Measurements from ENCODE around the gene CHI3L2. TPM values are rescaled to one million over a fixed set of nuclear protein-coding genes. Genes with fewer than 3 reads are reported as not detected.
A peak's percentile ranks its signal among the peaks of the same experiment; 100 is the strongest.

CHI3L2 gene
- total RNA-seq, 6 donors from 2014 or later: 2.1 to 115 (median 21.3) TPM

- H3K27ac ChIP-seq: no peak overlapping the region
- H3K4me1 ChIP-seq: peaks cover 0 to 7% (median 0%) of the 10 kb centered on the region in 4 donors
- no peaks in the 10 kb centered on the region for H3K9me3 ChIP-seq
- no peaks in the 10 kb centered on the region for H3K27me3 ChIP-seq
- H3K36me3 ChIP-seq: no peaks in the 10 kb centered on the region
- WGBS, 2 donors: 77 to 86% methylated on average over 1 of the region's 1 CpG
- no peak for ATAC-seq (ENCODE audit: low FRiP score in 2 of 2)
- no peak for DNase-seq
- TF ChIP-seq POLR2AphosphoS5 (IDR thresholded peaks at IDR 0.05) (no peak), EP300 (IDR thresholded peaks at IDR 0.05) (no peak), POLR2A (IDR thresholded peaks at IDR 0.05) (no peak)
- TF ChIP-seq, protein P1, sequence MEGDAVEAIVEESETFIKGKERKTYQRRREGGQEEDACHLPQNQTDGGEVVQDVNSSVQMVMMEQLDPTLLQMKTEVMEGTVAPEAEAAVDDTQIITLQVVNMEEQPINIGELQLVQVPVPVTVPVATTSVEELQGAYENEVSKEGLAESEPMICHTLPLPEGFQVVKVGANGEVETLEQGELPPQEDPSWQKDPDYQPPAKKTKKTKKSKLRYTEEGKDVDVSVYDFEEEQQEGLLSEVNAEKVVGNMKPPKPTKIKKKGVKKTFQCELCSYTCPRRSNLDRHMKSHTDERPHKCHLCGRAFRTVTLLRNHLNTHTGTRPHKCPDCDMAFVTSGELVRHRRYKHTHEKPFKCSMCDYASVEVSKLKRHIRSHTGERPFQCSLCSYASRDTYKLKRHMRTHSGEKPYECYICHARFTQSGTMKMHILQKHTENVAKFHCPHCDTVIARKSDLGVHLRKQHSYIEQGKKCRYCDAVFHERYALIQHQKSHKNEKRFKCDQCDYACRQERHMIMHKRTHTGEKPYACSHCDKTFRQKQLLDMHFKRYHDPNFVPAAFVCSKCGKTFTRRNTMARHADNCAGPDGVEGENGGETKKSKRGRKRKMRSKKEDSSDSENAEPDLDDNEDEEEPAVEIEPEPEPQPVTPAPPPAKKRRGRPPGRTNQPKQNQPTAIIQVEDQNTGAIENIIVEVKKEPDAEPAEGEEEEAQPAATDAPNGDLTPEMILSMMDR (IDR thresholded peaks at IDR 0.05): no peak
- H3K4me3 ChIP-seq: no peak overlapping the region
Observed at GRCh38 chr1:111253876-111254275, 26.4 kb downstream of the CHI3L2 start.

- Histone ChIP-seq H3K4me3 (no peak overlapping the region), H3K9me3 (no peaks in the 10 kb centered on the region), H3K4me1 (peaks cover 0 to 7% (median 0%) of the 10 kb centered on the region in 4 donors), H3K27ac (peak overlapping the region in 1 of 4 donors; percentile 35), H3K36me3 (no peaks in the 10 kb centered on the region), H3K27me3 (no peaks in the 10 kb centered on the region)
- 66 to 70% methylated on average over 8 of the region's 8 CpGs for WGBS, 2 donors
- ATAC-seq (ENCODE audit: low FRiP score in 2 of 2) (peak in 1 of 2 donors; percentile 31), DNase-seq (peak in 1 of 2 donors; percentile 23)
- TF ChIP-seq EP300 (IDR thresholded peaks at IDR 0.05) (no peak), POLR2AphosphoS5 (IDR thresholded peaks at IDR 0.05) (no peak), POLR2A (IDR thresholded peaks at IDR 0.05) (no peak)
- TF ChIP-seq, protein P1 (IDR thresholded peaks at IDR 0.05): no peak
Observed at GRCh38 chr1:111256988-111257658, 29.6 kb downstream of the CHI3L2 start.

DNA sequence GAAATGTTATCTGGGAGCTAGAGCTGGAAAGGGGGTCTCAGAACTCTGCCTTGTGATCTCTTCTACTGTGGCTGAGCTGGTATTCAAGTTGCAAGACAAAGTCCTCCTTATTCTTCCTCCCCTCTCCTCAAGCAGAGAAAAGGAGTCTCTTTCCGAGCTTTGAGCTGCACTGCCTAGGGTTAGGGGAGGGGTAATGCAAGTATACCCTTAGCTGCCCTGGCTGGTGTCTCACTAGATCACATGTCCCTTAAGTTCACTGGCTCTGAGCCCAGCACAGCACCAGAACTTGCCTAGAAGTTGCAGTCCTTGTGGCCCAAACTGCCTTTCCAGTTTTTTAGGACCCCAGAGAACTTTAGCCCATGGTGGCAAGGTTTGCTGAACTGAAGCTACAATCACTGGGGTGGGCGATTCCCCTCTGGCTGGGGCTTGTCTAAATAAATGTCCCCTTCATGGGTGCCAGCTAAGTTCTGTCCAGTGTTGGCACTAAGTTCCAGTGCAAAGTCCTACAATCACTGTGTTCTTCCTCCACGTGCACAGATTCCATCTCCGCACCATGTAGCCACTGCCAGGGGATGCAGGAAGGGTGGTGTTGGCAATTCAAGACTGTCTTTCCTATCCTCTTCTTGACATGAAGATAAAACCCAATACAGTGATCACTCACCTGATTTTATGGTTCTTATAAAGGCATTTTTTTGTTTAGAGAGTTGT is 40.4 kb downstream of the CHI3L2 start:
- no peak for ATAC-seq (ENCODE audit: low FRiP score in 2 of 2)
- 66 to 81% methylated on average over 3 to 4 of the region's 4 CpGs for WGBS, 2 donors

DNA sequence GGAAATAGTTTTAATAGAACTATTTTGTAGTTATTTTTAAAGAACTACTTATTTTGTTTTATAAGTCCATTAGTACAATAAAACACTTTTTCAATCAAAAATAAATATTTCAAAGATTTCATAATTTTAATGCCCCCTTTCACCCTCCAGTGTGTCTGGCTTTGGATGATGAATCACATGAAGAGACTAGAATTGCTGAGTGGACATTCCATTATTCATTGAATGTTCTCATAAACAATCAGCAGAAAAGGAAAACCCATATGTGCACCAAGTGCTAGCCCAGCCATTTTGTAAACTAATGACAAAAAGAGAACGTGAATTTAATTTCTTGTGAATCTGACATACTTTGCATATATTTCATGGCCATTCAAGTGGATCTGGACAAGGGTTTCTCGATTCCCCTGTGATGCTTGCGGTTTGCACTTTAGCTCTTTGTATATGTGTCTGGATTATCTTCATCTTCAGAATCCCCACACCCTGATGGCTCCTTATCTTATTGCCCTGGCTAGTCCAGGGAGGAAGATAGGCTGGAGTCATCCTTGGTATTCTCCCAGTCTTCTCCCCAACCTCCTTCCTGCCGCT is 42.4 kb downstream of the CHI3L2 start:
- no peak overlapping the region for H3K4me3 ChIP-seq
- ATAC-seq (ENCODE audit: low FRiP score in 2 of 2) (no peak), DNase-seq (no peak)
- peaks cover 0 to 16% (median 4%) of the 10 kb centered on the region in 4 donors for H3K27me3 ChIP-seq
- H3K27ac ChIP-seq: no peak overlapping the region
- 83 to 88% methylated on average over 4 of the region's 4 CpGs for WGBS, 2 donors
- no peaks in the 10 kb centered on the region for H3K36me3 ChIP-seq
- H3K4me1 ChIP-seq: no peaks in the 10 kb centered on the region
- H3K9me3 ChIP-seq: no peaks in the 10 kb centered on the region
- TF ChIP-seq POLR2AphosphoS5 (IDR thresholded peaks at IDR 0.05) (no peak), POLR2A (IDR thresholded peaks at IDR 0.05) (no peak), EP300 (IDR thresholded peaks at IDR 0.05) (no peak)
- TF ChIP-seq, protein P1 (IDR thresholded peaks at IDR 0.05): no peak

More for the DNA sequence above, 40.4 kb downstream of the CHI3L2 start:
- Histone ChIP-seq H3K36me3 (no peaks in the 10 kb centered on the region), H3K27ac (no peak overlapping the region), H3K27me3 (peaks cover 0 to 16% (median 4%) of the 10 kb centered on the region in 4 donors), H3K4me1 (no peaks in the 10 kb centered on the region), H3K9me3 (no peaks in the 10 kb centered on the region), H3K4me3 (no peak overlapping the region)
- TF ChIP-seq POLR2AphosphoS5 (IDR thresholded peaks at IDR 0.05) (no peak), POLR2A (IDR thresholded peaks at IDR 0.05) (no peak), EP300 (IDR thresholded peaks at IDR 0.05) (no peak)
- TF ChIP-seq, protein P1 (IDR thresholded peaks at IDR 0.05): no peak
- DNase-seq: no peak

Data from upper lobe of left lung (tissue), 6 donors.